ENCODE data around the gene PAX7.
"Not testable (repeated sequence)": the region's sequence is repeated elsewhere in the genome, so short reads cannot be mapped to it uniquely, and the experiment has no call there.

PAX7 gene

DNA sequence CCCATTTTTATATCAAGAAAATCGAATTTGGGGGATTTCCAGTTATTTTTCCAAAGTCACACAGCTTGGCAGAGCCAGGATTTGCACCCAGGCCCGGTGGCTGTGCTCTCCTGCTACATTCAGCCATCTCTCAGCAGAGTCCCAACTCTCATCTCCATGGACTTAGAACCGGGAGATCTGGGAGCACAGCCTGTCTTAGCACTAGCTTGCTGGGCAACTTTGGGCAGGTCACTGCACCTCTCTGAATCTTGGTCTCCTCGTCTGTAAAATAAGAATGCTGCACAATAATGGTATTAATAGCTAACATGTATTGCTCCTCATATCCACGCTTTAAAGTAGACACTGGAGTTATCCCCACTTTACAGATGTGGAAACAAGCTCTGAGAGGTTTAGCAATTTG, 47.8 kb upstream of the PAX7 start:
- ATAC-seq: no peak
- no peak for TF ChIP-seq CSDC2 (CRISPR knock-in tag; IDR thresholded peaks at IDR 0.05)
- TF ChIP-seq SNAI2 (CRISPR knock-in tag; IDR thresholded peaks at IDR 0.05): no peak
- TF ChIP-seq ZFP3 (CRISPR knock-in tag; IDR thresholded peaks at IDR 0.05): no peak
- no peak for TF ChIP-seq OSR1 (CRISPR knock-in tag; IDR thresholded peaks at IDR 0.05)
- TF ChIP-seq, protein P1, sequence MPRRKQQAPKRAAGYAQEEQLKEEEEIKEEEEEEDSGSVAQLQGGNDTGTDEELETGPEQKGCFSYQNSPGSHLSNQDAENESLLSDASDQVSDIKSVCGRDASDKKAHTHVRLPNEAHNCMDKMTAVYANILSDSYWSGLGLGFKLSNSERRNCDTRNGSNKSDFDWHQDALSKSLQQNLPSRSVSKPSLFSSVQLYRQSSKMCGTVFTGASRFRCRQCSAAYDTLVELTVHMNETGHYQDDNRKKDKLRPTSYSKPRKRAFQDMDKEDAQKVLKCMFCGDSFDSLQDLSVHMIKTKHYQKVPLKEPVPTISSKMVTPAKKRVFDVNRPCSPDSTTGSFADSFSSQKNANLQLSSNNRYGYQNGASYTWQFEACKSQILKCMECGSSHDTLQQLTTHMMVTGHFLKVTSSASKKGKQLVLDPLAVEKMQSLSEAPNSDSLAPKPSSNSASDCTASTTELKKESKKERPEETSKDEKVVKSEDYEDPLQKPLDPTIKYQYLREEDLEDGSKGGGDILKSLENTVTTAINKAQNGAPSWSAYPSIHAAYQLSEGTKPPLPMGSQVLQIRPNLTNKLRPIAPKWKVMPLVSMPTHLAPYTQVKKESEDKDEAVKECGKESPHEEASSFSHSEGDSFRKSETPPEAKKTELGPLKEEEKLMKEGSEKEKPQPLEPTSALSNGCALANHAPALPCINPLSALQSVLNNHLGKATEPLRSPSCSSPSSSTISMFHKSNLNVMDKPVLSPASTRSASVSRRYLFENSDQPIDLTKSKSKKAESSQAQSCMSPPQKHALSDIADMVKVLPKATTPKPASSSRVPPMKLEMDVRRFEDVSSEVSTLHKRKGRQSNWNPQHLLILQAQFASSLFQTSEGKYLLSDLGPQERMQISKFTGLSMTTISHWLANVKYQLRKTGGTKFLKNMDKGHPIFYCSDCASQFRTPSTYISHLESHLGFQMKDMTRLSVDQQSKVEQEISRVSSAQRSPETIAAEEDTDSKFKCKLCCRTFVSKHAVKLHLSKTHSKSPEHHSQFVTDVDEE (CRISPR knock-in tag; IDR thresholded peaks at IDR 0.05): no peak
- no peak for TF ChIP-seq ISL1 (CRISPR knock-in tag; IDR thresholded peaks at IDR 0.05)
- no peak for TF ChIP-seq ZNF70 (CRISPR knock-in tag; IDR thresholded peaks at IDR 0.05)
- TF ChIP-seq ZNF565 (CRISPR knock-in tag; conservative IDR thresholded peaks at IDR 0.05; ENCODE audit: low read depth): no peak
- TF ChIP-seq, protein P2, sequence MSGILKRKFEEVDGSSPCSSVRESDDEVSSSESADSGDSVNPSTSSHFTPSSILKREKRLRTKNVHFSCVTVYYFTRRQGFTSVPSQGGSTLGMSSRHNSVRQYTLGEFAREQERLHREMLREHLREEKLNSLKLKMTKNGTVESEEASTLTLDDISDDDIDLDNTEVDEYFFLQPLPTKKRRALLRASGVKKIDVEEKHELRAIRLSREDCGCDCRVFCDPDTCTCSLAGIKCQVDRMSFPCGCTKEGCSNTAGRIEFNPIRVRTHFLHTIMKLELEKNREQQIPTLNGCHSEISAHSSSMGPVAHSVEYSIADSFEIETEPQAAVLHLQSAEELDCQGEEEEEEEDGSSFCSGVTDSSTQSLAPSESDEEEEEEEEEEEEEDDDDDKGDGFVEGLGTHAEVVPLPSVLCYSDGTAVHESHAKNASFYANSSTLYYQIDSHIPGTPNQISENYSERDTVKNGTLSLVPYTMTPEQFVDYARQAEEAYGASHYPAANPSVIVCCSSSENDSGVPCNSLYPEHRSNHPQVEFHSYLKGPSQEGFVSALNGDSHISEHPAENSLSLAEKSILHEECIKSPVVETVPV (CRISPR knock-in tag; IDR thresholded peaks at IDR 0.05): no peak
- no peak for TF ChIP-seq PPARA (CRISPR knock-in tag; IDR thresholded peaks at IDR 0.05; ENCODE audit: borderline replicate concordance)
- TF ChIP-seq, protein P3, sequence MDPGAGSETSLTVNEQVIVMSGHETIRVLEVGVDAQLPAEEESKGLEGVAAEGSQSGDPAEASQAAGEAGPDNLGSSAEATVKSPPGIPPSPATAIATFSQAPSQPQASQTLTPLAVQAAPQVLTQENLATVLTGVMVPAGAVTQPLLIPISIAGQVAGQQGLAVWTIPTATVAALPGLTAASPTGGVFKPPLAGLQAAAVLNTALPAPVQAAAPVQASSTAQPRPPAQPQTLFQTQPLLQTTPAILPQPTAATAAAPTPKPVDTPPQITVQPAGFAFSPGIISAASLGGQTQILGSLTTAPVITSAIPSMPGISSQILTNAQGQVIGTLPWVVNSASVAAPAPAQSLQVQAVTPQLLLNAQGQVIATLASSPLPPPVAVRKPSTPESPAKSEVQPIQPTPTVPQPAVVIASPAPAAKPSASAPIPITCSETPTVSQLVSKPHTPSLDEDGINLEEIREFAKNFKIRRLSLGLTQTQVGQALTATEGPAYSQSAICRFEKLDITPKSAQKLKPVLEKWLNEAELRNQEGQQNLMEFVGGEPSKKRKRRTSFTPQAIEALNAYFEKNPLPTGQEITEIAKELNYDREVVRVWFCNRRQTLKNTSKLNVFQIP (CRISPR knock-in tag; IDR thresholded peaks at IDR 0.05; ENCODE audit: borderline replicate concordance, low read depth): no peak
- TF ChIP-seq, protein P4, sequence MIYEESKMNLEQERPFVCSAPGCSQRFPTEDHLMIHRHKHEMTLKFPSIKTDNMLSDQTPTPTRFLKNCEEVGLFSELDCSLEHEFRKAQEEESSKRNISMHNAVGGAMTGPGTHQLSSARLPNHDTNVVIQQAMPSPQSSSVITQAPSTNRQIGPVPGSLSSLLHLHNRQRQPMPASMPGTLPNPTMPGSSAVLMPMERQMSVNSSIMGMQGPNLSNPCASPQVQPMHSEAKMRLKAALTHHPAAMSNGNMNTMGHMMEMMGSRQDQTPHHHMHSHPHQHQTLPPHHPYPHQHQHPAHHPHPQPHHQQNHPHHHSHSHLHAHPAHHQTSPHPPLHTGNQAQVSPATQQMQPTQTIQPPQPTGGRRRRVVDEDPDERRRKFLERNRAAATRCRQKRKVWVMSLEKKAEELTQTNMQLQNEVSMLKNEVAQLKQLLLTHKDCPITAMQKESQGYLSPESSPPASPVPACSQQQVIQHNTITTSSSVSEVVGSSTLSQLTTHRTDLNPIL (CRISPR knock-in tag; IDR thresholded peaks at IDR 0.05; ENCODE audit: low read depth): no peak
- no peak for TF ChIP-seq ZNF8 (CRISPR knock-in tag; IDR thresholded peaks at IDR 0.05)
- no peak for TF ChIP-seq ZFP30 (CRISPR knock-in tag; IDR thresholded peaks at IDR 0.05)
- no peak for TF ChIP-seq ZC3H10 (CRISPR knock-in tag; IDR thresholded peaks at IDR 0.05)

DNA sequence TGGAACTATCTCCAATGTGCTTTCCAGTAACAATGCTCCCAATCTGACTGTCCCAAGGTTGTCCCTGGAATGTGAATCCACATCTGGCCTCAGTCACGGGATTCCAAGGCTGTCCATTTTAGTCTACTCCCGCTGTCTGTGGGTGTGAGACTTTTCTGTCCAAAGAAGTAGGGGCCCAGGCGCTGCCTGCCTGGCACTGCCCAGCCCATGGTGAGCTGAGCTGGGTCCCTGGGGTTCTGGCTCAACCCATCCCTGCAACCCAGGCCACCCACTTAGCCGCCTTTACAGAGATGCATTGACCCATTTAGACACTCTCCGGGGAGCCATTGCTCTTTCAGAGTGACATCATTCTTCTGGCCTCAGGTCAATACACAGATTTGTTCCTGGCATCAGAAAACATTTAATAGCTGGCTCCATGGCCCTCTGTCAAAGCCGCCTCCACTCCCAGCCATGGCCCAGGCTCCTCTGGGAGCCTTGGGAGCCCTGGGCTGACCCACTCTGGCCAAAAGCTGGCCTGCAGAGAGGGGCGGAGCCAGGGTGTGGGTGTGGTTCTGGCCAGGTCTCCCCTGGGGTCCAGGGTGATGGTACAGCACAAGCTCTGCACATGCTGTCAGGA, 47.2 kb upstream of the PAX7 start:
- no peak for ATAC-seq
- no peak for TF ChIP-seq SNAI2 (CRISPR knock-in tag; IDR thresholded peaks at IDR 0.05)
- TF ChIP-seq ZNF70 (CRISPR knock-in tag; IDR thresholded peaks at IDR 0.05): no peak

DNA sequence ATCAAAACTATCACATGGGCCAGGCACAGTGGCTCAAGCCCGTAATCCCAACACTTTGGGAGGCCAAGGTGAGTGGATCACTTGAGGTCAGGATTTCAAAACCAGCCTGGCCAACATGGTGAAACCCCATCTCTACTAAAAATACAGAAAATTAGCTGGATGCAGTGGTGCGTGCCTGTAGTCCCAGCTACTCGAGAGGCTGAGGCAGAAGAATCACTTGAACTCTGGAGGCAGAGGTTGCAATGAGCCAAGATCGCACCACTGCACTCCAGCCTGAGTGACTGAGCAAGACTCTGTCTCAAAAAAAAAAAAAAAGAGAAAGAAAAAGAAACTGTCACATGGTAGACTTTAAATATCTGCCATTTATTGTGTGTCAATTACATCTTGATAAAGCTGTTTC, 44.6 kb upstream of the PAX7 start:
- ATAC-seq: not testable (repeated sequence)

DNA sequence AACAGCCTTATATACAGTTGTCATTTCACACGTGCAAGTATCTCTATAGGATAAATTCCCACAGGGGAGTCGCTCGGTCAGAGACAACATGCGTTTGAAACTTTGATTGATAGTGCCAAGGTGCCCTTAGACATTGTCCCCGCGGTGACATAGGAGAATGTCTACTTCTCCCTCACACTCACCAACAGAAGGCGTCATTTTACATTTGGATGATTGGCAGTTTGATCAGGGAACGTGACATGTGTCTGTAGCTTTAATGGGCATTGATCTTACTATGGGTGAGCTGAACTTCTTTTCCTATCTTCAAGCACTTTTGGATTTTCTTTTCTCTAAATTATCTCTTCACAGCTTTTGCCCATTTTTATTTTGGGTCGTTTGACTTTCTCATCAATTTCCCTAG, 42.6 kb upstream of the PAX7 start:
- ATAC-seq: no peak
- TF ChIP-seq ESRRG (CRISPR knock-in tag; IDR thresholded peaks at IDR 0.05) (no peak), ARNTL (CRISPR knock-in tag; IDR thresholded peaks at IDR 0.05; ENCODE audit: borderline replicate concordance, low read depth) (no peak), TOX (CRISPR knock-in tag; IDR thresholded peaks at IDR 0.05; ENCODE audit: borderline replicate concordance) (no peak), ZNF8 (CRISPR knock-in tag; IDR thresholded peaks at IDR 0.05) (no peak), BACH2 (CRISPR knock-in tag; IDR thresholded peaks at IDR 0.05; ENCODE audit: borderline replicate concordance) (no peak), GLIS3 (CRISPR knock-in tag; IDR thresholded peaks at IDR 0.05) (no peak), ZFP3 (CRISPR knock-in tag; IDR thresholded peaks at IDR 0.05) (no peak), CSDC2 (CRISPR knock-in tag; IDR thresholded peaks at IDR 0.05) (no peak), OSR1 (CRISPR knock-in tag; IDR thresholded peaks at IDR 0.05) (no peak), TCF4 (CRISPR knock-in tag; IDR thresholded peaks at IDR 0.05; ENCODE audit: borderline replicate concordance) (no peak), PPARA (CRISPR knock-in tag; IDR thresholded peaks at IDR 0.05; ENCODE audit: borderline replicate concordance) (no peak), SNAI2 (CRISPR knock-in tag; IDR thresholded peaks at IDR 0.05) (no peak), ZFP30 (CRISPR knock-in tag; IDR thresholded peaks at IDR 0.05) (no peak)
- TF ChIP-seq, protein P5, sequence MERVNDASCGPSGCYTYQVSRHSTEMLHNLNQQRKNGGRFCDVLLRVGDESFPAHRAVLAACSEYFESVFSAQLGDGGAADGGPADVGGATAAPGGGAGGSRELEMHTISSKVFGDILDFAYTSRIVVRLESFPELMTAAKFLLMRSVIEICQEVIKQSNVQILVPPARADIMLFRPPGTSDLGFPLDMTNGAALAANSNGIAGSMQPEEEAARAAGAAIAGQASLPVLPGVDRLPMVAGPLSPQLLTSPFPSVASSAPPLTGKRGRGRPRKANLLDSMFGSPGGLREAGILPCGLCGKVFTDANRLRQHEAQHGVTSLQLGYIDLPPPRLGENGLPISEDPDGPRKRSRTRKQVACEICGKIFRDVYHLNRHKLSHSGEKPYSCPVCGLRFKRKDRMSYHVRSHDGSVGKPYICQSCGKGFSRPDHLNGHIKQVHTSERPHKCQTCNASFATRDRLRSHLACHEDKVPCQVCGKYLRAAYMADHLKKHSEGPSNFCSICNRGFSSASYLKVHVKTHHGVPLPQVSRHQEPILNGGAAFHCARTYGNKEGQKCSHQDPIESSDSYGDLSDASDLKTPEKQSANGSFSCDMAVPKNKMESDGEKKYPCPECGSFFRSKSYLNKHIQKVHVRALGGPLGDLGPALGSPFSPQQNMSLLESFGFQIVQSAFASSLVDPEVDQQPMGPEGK (CRISPR knock-in tag; IDR thresholded peaks at IDR 0.05; ENCODE audit: borderline replicate concordance): no peak
- TF ChIP-seq, protein P2 (CRISPR knock-in tag; IDR thresholded peaks at IDR 0.05): no peak
- TF ChIP-seq, protein P3 (CRISPR knock-in tag; IDR thresholded peaks at IDR 0.05; ENCODE audit: borderline replicate concordance, low read depth): no peak
